Parathyroid adenoma (tissue), 2 donors: ENCODE data around the gene EPHA4.

ENCODE experiments used
- H2AFZ ChIP-seq: fragments of 300-600 bp; sonication (generic); one replicate; pipeline ENCODE4 v1.7.0; 2017; ENCODE audit warnings: antibody characterized with exemption, mild to moderate bottlenecking
- H3K27ac ChIP-seq: fragments of 300-600 bp; sonication (generic); one replicate; pipeline ENCODE4 v1.7.0; 2017
- H3K27me3 ChIP-seq: fragments of 300-600 bp; sonication (generic); one replicate; pipeline ENCODE4 v1.7.0; 2017; ENCODE audit warnings: low read length; ENCODE audit not compliant: control insufficient read depth, insufficient read depth
- H3K36me3 ChIP-seq: fragments of 300-600 bp; sonication (generic); one replicate; pipeline ENCODE4 v1.7.0; 2017; ENCODE audit warnings: low read length; ENCODE audit not compliant: control insufficient read depth, insufficient read depth
- H3K4me1 ChIP-seq: fragments of 300-600 bp; sonication (generic); one replicate; pipeline ENCODE4 v1.7.0; 2017; ENCODE audit warnings: control low read depth
- H3K4me2 ChIP-seq: fragments of 300-600 bp; sonication (generic); one replicate; pipeline ENCODE4 v1.7.0; 2017; ENCODE audit warnings: low read length
- H3K4me3 ChIP-seq: fragments of 300-600 bp; sonication (generic); one replicate; pipeline ENCODE4 v1.7.0; 2017; ENCODE audit warnings: low read depth, low read length
- H3K79me2 ChIP-seq: fragments of 300-600 bp; sonication (generic); one replicate; pipeline ENCODE4 v1.7.0; 2017; ENCODE audit warnings: control low read depth
- H3K9ac ChIP-seq: fragments of 300-600 bp; sonication (generic); one replicate; pipeline ENCODE4 v1.7.0; 2017; ENCODE audit warnings: mild to moderate bottlenecking
- H3K9me3 ChIP-seq: fragments of 300-600 bp; sonication (generic); one replicate; pipeline ENCODE4 v1.7.0; 2017; ENCODE audit warnings: low read length; ENCODE audit not compliant: control insufficient read depth
- TF ChIP-seq, protein P1 (sequence below): fragments of 300-600 bp; sonication (generic); IDR thresholded peaks from one replicate; pipeline ENCODE4 v1.7.0; 2017; ENCODE audit warnings: antibody characterized with exemption, mild to moderate bottlenecking
- donor health status: primary hyperparathyroidism.

The EPHA4 gene

DNA sequence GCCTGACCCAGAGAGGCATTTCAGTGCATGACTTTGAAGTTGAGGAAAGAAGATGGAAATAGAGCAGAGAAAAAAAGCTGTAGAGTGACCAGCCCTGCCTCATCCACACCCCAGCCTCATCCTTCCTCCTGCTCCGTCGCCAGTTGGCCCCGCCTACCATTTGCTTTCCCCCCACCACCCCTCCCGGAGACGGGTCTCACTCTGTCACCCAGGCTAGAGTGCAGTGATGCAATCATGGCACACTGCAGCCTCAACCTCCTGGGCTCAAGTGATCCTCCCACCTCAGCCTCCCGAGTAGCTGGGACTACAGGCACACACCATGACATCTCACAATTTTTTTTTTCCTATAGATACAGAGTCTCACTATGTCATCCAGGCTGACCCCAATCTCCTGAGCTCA, 200.8 kb downstream of the EPHA4 start:
- Histone ChIP-seq H3K36me3 (no peaks in the 10 kb centered on the region), H3K9ac (no peak overlapping the region), H3K4me1 (no peaks in the 10 kb centered on the region), H3K9me3 (no peaks in the 10 kb centered on the region), H2AFZ (no peak overlapping the region), H3K27ac (no peak overlapping the region), H3K4me2 (no peak overlapping the region), H3K4me3 (no peak overlapping the region), H3K79me2 (no peaks in the 10 kb centered on the region), H3K27me3 (no peaks in the 10 kb centered on the region)
- TF ChIP-seq, protein P1, sequence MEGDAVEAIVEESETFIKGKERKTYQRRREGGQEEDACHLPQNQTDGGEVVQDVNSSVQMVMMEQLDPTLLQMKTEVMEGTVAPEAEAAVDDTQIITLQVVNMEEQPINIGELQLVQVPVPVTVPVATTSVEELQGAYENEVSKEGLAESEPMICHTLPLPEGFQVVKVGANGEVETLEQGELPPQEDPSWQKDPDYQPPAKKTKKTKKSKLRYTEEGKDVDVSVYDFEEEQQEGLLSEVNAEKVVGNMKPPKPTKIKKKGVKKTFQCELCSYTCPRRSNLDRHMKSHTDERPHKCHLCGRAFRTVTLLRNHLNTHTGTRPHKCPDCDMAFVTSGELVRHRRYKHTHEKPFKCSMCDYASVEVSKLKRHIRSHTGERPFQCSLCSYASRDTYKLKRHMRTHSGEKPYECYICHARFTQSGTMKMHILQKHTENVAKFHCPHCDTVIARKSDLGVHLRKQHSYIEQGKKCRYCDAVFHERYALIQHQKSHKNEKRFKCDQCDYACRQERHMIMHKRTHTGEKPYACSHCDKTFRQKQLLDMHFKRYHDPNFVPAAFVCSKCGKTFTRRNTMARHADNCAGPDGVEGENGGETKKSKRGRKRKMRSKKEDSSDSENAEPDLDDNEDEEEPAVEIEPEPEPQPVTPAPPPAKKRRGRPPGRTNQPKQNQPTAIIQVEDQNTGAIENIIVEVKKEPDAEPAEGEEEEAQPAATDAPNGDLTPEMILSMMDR: no peak

GRCh38 chr2:221370857-221371211, 201.3 kb downstream of the EPHA4 start:
- Histone ChIP-seq H3K79me2 (no peaks in the 10 kb centered on the region), H3K9ac (no peak overlapping the region), H3K27me3 (no peaks in the 10 kb centered on the region), H3K27ac (no peak overlapping the region), H3K4me2 (no peak overlapping the region), H3K4me1 (no peaks in the 10 kb centered on the region), H2AFZ (no peak overlapping the region), H3K36me3 (no peaks in the 10 kb centered on the region), H3K9me3 (no peaks in the 10 kb centered on the region), H3K4me3 (no peak overlapping the region)
- TF ChIP-seq, protein P1: no peak

- Histone ChIP-seq H3K4me2 (no peak overlapping the region), H3K36me3 (no peaks in the 10 kb centered on the region), H3K4me3 (no peak overlapping the region), H3K4me1 (no peaks in the 10 kb centered on the region), H3K79me2 (no peaks in the 10 kb centered on the region), H2AFZ (no peak overlapping the region), H3K27ac (no peak overlapping the region), H3K9ac (no peak overlapping the region), H3K9me3 (no peaks in the 10 kb centered on the region), H3K27me3 (no peaks in the 10 kb centered on the region)
- TF ChIP-seq, protein P1: no peak
These were observed 201.8 kb downstream of the EPHA4 start for GRCh38 chr2:221370076-221370856.
